Muscle layer of duodenum (tissue), 2 donors: ENCODE results near the gene PEAK1.

ENCODE experiments used
- H3K27ac ChIP-seq: one replicate; pipeline ENCODE4 v1.7.0; 2013; ENCODE audit warnings: mild to moderate bottlenecking, low read length
- H3K27me3 ChIP-seq: one replicate; pipeline ENCODE4 v1.7.0; 2013; ENCODE audit warnings: low read depth, mild to moderate bottlenecking, control low read depth, low read length
- H3K36me3 ChIP-seq, 2 donors: one replicate each; pipeline ENCODE4 v1.7.0; 2013; ENCODE audit warnings: low read length in 2 of 2, control low read depth in 1 of 2, mild to moderate bottlenecking in 1 of 2; ENCODE audit not compliant: insufficient read depth in 2 of 2, control insufficient read depth in 1 of 2
- H3K4me1 ChIP-seq, 2 donors: one replicate each; pipeline ENCODE4 v1.7.0; 2013; ENCODE audit warnings: low read length in 2 of 2, mild to moderate bottlenecking in 2 of 2, control low read depth in 1 of 2, moderate library complexity in 1 of 2; ENCODE audit not compliant: insufficient read depth in 2 of 2, control insufficient read depth in 1 of 2
- H3K4me3 ChIP-seq, 2 donors: one replicate each; pipeline ENCODE4 v1.7.0; 2013; ENCODE audit warnings: low read length in 2 of 2, low read depth in 1 of 2, mild to moderate bottlenecking in 1 of 2
- H3K9me3 ChIP-seq, 2 donors: one replicate each; pipeline ENCODE4 v1.7.0; 2013; ENCODE audit warnings: low read length in 2 of 2, control low read depth in 1 of 2, mild to moderate bottlenecking in 1 of 2; ENCODE audit not compliant: control insufficient read depth in 1 of 2
- donor health status: healthy.

Gene PEAK1

DNA sequence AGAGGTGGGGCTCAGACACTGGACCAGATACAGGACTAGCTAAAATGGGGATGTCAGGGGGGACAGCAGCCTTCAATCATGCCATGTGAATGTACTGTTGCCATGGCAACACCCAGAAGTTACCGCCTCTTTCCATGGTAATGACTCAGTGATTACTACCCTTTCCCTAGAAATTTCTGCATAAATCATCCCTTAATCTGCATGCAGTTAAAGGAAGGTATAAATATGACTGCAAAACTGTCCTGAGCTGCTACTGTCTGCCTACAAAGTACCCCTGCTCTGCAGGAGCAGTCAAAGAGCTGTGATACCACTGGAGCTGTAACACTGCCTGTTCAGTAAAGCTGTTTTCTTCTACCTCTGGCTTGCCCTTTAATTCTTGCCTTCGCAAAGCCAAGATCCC, 168.2 kb downstream of the PEAK1 start:
- Histone ChIP-seq H3K27me3 (no peaks in the 10 kb centered on the region), H3K36me3 (no peaks in the 10 kb centered on the region), H3K9me3 (no peaks in the 10 kb centered on the region), H3K27ac (no peak overlapping the region), H3K4me1 (no peaks in the 10 kb centered on the region), H3K4me3 (no peak overlapping the region)

DNA sequence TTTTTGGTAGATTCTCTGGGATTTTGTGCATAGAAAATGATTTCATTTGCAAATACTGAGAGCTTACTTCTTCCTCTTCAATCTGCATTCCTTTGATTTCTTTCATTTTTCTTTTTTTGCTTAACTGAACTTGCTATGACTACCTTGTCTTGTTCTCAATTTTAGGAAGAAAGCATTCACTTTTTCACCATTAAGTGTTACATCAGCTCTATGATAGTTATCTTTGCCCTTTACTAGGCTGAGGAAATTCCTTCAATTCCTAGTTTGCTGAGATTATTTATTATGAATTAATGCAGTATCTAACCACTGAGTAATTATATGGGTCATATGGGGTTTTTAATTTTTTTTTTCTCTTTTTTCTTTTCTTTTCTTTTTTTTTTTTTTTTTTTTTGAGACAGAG, 172.8 kb downstream of the PEAK1 start:
- no peak overlapping the region for H3K4me3 ChIP-seq
- no peaks in the 10 kb centered on the region for H3K9me3 ChIP-seq
- no peaks in the 10 kb centered on the region for H3K36me3 ChIP-seq
- no peak overlapping the region for H3K27ac ChIP-seq
- H3K27me3 ChIP-seq: no peaks in the 10 kb centered on the region
- H3K4me1 ChIP-seq: no peaks in the 10 kb centered on the region

DNA sequence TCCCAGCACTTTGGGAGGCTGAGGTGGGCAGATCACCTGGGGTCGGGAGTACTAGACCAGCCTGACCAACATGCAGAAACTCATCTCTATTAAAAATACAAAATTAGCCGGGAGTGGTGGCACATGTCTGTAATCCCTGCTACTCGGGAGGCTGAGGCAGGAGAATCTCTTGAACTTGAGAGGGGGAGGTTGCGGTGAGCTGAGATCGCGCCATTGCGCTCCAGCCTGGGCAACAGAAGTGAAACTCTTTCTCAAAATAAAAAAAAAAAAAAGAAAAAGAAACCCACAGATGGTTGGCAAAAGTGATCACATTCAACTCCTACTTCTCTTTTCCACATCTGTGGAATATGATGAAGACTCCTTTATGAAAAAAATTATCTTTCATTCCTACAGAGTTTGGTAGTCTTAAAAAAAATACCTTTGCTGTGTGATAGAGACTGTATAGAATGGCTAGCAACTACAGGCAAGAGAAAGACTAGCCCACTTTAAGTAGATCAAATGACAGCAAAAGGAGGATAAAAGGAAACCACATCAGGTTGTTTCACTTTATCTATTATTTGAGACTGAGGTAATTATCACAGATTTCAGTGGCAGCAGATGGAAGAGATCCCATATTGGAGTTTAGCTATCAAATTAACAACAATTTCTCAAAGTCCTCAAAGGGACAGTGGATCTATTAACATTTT, 176.0 kb downstream of the PEAK1 start:
- no peaks in the 10 kb centered on the region for H3K27me3 ChIP-seq
- H3K4me3 ChIP-seq: no peak overlapping the region
- no peaks in the 10 kb centered on the region for H3K9me3 ChIP-seq
- H3K36me3 ChIP-seq: no peaks in the 10 kb centered on the region
- no peaks in the 10 kb centered on the region for H3K4me1 ChIP-seq
- H3K27ac ChIP-seq: no peak overlapping the region

DNA sequence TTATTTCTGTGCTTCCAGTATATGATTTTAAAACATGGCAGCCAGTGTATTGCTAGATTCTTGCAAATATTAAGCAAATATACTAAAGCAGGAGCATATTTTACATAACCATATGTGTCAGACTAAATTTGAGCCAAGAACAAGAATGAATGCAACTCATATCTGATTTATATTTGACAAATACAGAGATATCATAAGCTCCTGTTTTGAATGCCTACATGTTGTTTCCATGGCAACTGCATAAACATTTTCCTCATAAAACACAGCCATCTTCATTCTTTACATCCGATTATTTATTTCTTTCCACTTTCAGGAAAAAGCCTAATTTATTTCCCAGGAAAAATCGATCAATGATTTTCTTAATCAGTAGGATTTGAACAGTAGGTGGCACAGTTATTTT, 176.8 kb downstream of the PEAK1 start:
- no peaks in the 10 kb centered on the region for H3K9me3 ChIP-seq
- no peak overlapping the region for H3K4me3 ChIP-seq
- no peak overlapping the region for H3K27ac ChIP-seq
- H3K36me3 ChIP-seq: no peaks in the 10 kb centered on the region
- H3K27me3 ChIP-seq: no peaks in the 10 kb centered on the region
- H3K4me1 ChIP-seq: no peaks in the 10 kb centered on the region

DNA sequence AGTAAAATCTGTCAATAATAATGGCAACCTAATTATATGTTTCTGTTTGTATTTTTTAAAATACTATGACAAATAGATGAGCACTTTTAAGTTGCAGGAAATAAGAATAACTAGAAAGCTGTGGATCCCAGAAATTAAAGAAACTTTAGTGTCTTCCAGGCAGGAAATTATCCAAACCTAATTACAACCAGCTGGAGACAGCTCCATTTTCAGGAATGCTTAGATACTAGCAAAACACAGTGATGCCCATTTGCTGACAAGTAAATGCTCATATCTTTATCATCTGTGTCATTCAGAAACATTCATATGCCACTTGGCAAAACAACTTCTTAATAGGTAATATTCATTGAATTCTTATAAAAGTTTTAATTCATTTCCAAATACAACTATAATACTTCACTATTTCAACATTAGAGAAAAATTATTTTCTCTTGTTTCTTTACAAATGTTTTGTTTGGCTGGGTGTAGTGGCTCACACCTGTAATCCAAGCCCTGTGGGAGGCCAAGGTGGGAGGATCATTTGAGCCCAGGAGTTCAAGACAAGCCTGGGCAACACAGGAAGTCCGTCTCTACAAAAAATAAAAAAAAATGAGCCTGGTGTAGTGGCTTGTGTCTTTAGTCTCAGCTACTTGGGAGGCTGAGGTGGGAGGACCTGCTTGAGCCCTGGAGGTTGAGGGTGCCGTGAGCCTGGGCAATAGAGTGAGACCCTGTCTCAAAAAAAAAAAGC, 179.9 kb downstream of the PEAK1 start:
- Histone ChIP-seq H3K36me3 (peaks cover 0 to 6% of the 10 kb centered on the region in 2 donors), H3K27me3 (no peaks in the 10 kb centered on the region), H3K4me1 (no peaks in the 10 kb centered on the region), H3K27ac (no peak overlapping the region), H3K4me3 (no peak overlapping the region), H3K9me3 (no peaks in the 10 kb centered on the region)

DNA sequence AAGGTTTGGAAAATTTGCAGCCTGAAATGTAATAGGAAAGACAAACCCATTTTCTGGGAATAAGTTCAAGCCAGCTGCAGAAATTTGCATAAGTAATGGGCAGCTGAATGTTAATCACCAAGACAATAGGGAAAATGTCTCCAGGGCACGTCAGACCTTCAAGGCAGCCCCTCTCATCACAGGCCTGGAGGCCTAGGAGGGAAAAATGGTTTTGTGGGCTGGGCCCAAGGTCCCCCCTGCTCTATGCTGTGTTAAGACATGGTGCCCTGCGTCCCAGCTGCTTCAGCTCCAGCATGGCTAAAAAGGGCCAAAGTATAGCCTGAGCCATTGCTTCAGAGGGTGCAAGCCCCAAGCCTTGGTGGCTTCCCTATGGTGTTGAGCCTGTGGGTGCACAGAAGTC, 184.3 kb downstream of the PEAK1 start:
- H3K4me3 ChIP-seq: no peak overlapping the region
- no peaks in the 10 kb centered on the region for H3K9me3 ChIP-seq
- H3K36me3 ChIP-seq: peaks cover 0 to 6% of the 10 kb centered on the region in 2 donors
- no peaks in the 10 kb centered on the region for H3K27me3 ChIP-seq
- no peak overlapping the region for H3K27ac ChIP-seq
- H3K4me1 ChIP-seq: no peaks in the 10 kb centered on the region

DNA sequence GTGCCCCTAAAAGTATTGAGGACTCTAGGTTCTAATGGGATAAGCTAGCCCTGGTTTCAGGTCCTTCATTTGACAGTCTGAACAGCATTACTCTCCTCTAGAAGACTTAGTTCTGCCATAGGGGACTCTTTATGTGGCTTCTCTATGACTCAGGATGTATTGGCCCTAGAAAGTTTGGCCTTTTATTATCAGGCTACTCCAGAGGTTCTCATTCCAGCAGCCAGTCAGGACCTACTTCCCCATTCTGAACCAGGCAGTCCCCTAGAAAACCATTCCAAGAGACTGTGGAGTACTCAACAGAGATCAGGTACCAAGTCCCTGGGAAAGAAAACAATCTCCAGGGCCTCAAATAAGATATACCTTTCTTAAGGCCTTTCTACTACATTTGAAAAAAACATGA, 191.1 kb downstream of the PEAK1 start:
- no peaks in the 10 kb centered on the region for H3K4me1 ChIP-seq
- H3K27ac ChIP-seq: no peak overlapping the region
- H3K36me3 ChIP-seq: no peaks in the 10 kb centered on the region
- H3K9me3 ChIP-seq: no peaks in the 10 kb centered on the region
- H3K4me3 ChIP-seq: no peak overlapping the region
- no peaks in the 10 kb centered on the region for H3K27me3 ChIP-seq

DNA sequence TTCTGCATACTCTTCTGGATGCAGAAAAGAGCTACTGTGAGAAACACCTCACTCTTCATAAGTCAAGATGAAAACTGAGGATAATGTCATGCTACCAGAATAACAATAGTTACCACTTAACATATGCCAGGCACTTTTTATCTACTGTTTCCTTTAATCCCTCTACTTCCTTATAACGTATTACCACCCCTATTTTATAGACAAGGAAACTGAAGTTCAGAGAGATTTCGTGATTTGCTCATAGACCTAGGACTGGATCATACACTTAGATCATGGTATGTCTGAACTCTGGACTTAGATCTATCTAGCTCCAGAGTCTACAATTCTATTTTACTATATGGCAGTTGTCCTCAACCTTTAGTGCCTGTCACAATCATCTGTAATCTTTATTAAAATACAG, 193.3 kb downstream of the PEAK1 start:
- no peaks in the 10 kb centered on the region for H3K36me3 ChIP-seq
- H3K27me3 ChIP-seq: no peaks in the 10 kb centered on the region
- no peak overlapping the region for H3K27ac ChIP-seq
- H3K4me1 ChIP-seq: no peaks in the 10 kb centered on the region
- no peak overlapping the region for H3K4me3 ChIP-seq
- H3K9me3 ChIP-seq: no peaks in the 10 kb centered on the region

DNA sequence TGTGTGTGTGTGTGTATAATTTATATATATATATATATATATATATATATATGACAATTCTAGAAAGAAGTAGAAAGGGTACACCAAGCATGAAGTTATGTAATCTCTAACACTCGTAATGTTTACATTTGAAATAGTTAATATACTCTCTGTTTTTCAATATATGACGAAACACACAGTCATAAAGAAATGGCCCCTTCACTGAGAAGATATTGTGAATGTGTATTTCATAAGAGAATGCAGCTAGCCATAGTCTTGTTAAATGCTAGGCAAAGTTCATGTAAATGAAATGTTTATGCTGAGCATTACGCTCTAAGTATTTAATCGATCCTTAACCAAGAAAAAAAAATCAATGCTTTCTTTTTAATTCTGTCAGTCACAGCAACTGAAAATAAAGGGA, 194.3 kb downstream of the PEAK1 start:
- no peaks in the 10 kb centered on the region for H3K36me3 ChIP-seq
- no peaks in the 10 kb centered on the region for H3K4me1 ChIP-seq
- no peak overlapping the region for H3K27ac ChIP-seq
- no peaks in the 10 kb centered on the region for H3K9me3 ChIP-seq
- no peaks in the 10 kb centered on the region for H3K27me3 ChIP-seq
- no peak overlapping the region for H3K4me3 ChIP-seq

DNA sequence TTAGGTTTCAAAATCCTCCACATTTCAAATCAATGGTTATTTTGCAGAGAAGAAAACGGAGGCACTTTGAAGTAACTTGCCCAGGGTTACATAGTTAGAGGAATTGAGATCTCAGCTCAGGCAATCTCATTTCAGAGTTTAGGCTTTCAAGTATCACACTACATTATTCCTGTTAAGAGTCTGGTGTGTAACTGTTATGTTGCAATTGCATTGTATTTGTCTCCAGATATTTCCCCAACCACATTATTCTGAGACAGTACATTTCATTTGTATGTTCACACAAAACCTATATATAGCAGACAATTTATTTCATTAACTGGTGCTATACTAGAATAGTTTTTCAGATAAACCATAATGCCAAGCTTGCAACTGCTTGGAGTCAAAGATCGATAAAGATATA, 194.8 kb downstream of the PEAK1 start:
- no peaks in the 10 kb centered on the region for H3K36me3 ChIP-seq
- H3K9me3 ChIP-seq: no peaks in the 10 kb centered on the region
- H3K27me3 ChIP-seq: no peaks in the 10 kb centered on the region
- no peak overlapping the region for H3K4me3 ChIP-seq
- H3K27ac ChIP-seq: no peak overlapping the region
- no peaks in the 10 kb centered on the region for H3K4me1 ChIP-seq

DNA sequence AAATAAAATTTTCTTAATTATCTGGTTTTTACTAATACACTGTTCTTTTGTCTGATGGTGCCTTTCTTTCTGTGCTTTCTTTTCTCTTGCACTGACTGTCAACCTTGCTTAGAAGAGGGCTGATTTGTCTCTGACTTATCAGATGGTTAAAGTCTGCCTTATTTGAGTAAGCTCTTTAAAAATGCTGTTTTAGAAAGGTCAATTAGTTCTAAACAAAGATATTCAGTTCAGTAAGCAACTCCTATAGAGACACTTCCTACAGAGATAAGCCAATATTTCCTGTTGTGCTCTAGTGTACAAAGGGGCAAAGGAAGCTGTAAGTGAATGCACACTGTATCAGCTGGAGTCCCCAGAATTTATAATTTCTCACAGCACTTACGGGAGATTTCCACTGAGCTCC, 195.6 kb downstream of the PEAK1 start:
- Histone ChIP-seq H3K4me1 (no peaks in the 10 kb centered on the region), H3K36me3 (no peaks in the 10 kb centered on the region), H3K27me3 (no peaks in the 10 kb centered on the region), H3K27ac (no peak overlapping the region), H3K4me3 (no peak overlapping the region), H3K9me3 (no peaks in the 10 kb centered on the region)

DNA sequence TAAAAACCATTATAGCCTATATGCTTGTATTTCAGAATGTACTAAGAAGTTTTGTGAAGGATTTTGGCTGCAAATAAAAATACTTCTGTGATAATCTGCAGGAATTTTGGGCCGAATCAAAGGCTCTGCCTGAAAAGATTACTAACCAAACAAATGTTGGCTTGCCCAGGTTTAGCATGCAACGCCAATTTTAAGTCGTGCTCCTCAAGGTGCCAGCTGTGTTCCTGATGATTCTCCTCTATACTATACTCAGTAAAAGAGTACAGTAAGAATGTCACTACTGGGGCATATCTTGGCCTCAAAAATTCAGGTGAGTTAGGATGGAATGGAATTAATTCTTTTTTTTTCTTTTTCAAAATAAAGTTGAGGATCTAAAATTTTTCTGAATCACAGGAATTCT, 198.2 kb downstream of the PEAK1 start:
- Histone ChIP-seq H3K36me3 (no peaks in the 10 kb centered on the region), H3K4me1 (no peaks in the 10 kb centered on the region), H3K27me3 (no peaks in the 10 kb centered on the region), H3K9me3 (no peaks in the 10 kb centered on the region), H3K4me3 (no peak overlapping the region), H3K27ac (no peak overlapping the region)
